Hematopoietic multipotent progenitor cell treated with erythropoietin and hydrocortisone succinate and interleukin-3 and kit ligand, for 15 days (in vitro differentiated cells): ENCODE results near the gene NKAIN2.

Source experiments
- DNase-seq: peaks from one replicate; pipeline ENCODE4 v3.0.0-alpha.2; 2015; ENCODE audit warnings: low spot score

Gene NKAIN2

DNA sequence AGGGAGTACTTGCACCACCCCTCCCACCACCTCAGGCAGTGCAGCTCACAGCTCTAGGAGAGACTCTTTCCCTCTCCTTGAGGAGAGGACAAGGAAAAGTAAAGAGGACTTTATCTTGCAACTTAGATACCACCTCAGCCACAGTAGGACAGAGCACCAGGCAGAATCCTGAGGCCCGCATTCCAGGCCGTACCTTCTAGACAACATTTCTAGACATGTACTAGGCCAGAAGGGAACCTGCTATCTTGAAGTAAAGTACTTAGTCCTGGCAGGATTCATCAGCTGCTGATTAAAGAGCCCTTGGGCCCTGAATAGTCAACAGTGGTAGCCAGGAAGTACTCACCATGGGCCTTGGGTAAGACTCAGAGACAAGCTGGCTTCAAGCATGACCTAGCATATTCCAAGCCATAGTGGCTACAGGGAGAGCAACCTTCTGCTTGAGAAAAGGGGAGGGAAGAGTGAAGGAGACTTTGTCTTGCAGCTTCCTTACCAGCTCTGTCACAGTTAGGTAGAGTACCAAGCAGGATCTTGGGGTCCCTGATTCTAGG lies 774.1 kb downstream of the NKAIN2 start:
- no peak for DNase-seq

DNA sequence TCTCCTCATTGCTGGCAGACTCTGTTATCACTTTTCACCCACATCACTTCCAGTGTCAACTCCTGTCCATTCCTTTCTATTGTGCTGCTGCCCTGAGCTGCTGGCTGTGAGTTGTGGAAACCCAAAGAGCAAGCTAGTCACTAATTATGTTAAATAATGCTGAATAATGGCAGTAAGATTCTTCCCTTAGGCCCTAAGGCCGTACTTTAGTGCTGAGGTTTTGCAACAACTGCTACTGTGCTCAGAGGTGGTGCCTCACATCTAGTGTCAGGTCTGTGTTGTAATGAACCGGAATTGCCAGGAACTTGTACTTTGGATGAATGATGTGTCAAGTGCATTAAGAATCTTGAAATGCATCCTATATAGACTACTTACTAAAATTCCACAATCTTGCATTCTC lies 786.3 kb downstream of the NKAIN2 start:
- DNase-seq, result no peak

DNA sequence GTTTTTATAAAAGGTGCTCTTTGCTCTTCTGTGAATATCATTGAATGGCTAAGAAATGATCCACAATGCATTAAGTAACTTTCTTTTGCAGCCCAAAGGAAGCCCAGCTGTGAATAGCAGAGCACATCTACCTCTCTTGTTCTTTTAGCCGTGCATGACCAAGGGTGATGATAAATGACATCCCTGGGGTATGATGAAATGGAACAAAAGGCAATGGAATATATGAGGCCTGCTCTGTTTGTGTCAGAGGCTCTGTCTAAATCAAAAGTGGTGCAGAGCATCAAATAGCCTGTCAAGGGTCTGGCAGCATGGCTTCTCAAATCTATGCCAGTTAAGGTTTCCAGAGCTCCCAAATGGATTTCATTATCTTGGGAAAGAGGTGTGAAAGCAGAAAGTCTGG lies 796.0 kb downstream of the NKAIN2 start:
- no peak for DNase-seq

DNA sequence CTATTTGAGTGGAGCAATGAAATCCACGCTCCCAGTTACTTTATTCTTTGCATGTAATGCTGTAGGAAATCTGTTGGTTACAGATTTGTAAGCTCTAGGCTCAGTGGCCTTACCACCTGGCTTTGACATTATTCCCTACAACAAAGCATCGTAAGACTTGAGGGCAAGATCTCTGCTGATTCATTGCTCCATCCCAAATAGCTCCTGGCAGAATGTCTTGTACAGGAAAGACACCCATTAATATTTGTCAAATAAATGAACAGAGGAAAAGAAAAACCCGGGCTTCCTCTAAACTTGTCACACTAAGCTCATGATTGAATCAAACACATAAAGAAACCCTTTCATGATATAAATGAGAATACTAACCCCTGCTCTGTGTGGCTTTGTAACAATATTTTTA lies 801.1 kb downstream of the NKAIN2 start:
- DNase-seq, result no peak

DNA sequence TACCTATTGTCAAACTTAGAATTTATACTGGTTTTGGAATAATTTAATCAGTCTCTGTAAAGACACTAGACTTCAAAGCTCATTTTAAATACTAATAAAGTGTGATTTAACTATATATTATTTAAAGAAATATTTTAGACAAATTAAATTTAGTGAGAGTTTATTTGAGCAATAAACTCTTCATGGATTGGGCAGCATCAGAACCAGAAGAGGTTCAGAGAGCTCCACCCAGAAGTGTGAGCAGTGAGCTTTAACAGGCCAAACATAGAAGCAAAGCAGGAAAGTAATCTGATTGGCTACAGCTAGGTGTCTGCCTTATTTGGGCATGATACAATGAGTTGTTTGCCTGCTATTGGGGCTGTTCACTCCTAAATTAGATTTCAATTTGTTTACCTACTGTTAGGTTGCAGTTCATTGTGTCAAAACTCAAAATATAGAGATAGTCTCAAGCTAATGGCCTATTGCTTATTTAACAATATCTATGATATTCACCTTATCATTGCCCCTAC lies 803.5 kb downstream of the NKAIN2 start:
- DNase-seq, result no peak

DNA sequence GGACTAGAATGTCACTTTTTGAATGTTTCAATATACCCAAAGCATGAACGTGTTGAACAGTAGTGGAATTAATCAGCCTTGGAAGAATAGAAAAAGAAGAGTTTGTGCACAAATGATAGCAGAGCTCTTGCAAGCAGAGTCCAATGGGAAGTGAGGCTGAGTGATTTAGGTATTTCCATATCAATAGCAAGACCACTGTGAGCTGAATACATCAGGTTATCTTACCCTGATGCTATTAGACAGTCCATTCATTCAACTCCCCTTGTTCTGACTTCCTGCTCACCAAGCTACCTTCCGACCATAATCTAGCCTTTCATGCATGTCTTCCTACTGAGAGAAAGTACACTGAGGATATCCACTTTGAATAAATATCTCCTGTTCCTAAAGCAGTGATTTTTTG lies 809.4 kb downstream of the NKAIN2 start:
- no peak for DNase-seq

DNA sequence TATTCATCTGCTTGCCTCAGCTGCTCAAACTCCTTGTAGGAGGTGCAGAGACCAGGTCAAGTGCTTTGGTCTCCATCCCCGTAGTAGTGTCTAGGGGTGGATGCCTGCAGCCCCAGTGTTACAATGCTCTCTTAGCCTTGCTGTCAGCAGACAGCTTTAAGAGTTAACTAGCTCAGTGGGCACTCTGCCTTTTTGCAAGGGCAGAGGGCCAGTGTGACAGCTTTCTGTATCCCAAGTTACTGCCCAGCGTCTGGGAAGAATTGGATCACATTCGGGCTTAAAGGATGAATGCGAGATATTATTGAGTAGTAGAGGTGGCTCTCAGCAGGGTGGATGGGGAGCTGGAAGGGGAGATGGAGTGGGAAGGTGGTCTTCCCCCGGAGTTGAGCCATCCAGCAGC lies 818.7 kb downstream of the NKAIN2 start:
- no peak for DNase-seq

DNA sequence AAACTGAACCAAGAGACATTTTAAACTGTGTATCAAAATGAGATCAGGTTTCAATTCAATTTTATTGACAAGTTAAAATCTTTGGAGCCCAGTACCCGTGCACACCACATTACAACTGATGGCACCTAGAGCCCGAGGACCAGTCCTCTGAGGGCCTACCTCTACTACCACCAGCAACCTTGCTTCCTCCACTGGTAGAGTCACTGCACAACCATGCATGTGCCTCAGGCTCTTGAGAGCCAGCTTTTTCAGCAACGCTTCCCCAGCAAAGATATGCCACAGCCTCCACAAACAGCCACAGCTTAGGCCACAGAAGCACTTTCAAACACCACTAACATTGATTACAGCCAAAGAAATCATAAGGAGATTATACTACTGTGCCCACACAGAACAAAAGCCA lies 830.0 kb downstream of the NKAIN2 start:
- DNase-seq, result no peak

DNA sequence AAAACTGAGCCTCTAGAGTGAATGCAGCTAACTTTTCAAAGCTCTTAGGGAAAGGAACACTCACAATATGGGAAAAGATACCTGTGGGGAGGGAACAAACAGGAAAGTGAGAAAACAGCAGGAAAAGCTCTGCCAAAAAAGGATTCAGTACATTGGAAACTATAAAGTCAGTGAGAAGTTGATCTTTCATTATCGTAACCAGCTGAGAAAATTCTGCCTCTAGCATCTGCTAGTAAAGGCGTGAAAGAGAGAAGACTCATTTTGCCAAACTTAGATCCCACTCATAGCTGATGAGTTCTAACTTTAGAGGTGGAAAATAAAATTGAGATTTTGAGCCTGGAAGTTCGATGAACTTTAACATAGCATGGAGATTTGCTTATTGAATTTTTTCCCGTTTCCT lies 836.8 kb downstream of the NKAIN2 start:
- DNase-seq, result no peak

DNA sequence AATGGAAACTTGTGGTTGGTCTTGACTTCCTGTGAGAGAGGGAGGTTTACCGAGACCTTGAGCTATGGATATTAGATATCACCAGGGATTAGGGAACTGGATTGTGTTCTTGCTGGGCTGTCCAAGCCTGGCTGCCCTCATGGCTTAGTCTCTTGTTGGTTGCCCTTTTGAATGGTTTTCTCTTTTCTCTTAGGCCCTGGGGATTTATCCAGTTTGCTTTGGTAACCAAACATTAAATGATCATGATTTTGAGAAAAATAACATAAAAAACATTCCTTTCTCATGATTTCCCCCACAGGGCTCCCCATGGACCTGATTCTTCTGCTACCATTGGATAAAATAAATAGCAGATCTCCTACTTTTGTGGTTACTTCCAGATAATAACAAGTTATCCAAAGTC lies 852.2 kb downstream of the NKAIN2 start:
- DNase-seq, result no peak

DNA sequence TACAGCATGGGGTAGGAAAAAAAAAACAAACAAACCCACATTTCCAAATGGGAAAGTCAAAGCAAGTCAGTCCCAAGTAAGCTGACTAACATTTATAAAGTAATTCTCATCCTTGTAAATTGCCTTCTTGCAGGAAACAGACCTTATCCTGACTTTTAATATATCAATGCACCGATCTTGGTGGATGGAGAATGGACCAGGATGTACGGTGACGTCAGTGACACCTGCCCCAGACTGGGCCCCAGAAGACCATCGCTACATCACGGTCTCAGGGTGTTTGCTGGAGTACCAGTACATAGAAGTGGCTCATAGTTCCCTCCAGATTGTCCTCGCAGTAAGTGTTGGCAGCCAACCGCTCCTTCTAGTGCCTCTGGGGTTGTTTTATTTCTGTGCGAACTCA lies 854.4 kb downstream of the NKAIN2 start:
- DNase-seq, result no peak

DNA sequence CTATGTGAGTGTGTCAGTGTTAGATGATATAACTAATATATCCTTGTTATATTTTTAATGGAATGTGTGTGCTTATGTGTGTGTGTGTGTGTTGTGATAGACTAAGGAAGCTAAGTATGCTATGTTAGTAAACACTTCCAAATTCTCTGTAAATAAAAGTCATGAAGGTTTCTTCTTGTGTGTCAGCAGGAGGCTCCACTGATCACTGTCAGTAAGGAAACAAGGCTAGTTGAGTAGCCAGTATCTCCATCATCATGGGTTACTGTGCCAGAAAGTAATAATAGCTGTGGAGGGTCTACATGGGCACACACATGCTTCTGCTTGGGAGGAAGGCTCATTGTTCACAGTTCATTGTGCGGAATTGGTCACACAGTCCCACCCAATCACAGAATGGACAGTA lies 855.8 kb downstream of the NKAIN2 start:
- no peak for DNase-seq

DNA sequence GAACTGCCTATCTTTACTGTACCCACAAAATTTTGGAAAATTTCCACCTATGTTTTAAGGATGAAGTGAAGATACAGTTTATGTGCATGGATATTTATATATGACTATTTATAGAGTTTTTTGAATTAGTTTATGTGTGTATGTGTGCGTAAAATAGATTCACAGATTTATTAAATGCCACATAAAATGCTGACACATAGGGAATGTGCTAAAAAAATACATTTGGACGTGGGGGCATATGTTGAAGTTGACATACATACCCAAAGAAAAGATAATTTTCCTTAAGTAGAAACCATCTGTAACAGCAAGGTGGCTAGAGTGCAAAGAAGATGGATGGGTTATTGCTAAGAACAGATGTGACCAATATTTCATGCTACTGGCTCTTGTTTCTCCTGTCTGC lies 856.5 kb downstream of the NKAIN2 start:
- no peak for DNase-seq

DNA sequence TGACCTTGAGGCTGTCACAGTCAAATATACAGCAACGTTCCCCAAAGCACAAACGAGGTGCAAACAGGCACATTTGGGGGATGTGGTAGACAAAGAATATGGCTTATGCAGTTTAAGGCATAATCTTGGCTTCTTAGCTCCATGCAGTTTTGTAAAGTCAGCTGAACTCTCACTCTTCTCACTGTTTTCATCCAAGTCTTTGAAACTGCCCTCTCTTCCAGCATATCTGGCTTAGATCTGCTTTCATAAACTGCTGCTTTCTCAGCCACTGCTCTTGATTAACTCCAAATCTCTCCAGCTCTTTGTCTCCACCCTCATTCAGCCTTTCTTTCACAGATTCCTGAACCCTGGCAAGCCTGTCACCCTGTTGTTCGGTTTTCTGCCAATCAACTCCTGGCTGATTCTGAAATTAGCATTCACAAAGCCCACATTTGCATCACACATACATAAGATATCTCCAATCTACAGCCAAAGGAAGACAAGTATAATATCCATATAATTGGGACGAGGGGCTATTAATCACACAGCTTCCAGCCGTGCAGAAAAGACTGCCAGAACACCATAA lies 857.5 kb downstream of the NKAIN2 start:
- DNase-seq, result no peak

DNA sequence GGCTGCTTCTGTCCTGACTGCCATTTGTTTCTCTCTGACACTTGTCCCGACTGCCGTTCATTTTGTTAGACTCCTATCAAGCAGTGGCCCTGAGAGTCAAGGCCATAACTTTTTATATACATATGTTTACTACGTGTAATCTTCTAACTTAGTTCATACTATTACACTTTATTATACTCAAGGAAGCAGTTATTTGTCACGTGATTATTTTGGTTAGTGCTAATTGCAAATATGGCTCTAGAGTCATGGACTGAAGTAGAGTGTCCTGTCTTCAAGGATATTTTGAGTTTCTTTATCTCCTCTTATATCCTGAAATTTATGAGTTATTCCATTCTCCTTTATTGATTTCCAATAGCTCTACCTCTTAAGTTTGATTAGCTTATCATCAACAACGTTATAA lies 864.4 kb downstream of the NKAIN2 start:
- DNase-seq, result no peak

DNA sequence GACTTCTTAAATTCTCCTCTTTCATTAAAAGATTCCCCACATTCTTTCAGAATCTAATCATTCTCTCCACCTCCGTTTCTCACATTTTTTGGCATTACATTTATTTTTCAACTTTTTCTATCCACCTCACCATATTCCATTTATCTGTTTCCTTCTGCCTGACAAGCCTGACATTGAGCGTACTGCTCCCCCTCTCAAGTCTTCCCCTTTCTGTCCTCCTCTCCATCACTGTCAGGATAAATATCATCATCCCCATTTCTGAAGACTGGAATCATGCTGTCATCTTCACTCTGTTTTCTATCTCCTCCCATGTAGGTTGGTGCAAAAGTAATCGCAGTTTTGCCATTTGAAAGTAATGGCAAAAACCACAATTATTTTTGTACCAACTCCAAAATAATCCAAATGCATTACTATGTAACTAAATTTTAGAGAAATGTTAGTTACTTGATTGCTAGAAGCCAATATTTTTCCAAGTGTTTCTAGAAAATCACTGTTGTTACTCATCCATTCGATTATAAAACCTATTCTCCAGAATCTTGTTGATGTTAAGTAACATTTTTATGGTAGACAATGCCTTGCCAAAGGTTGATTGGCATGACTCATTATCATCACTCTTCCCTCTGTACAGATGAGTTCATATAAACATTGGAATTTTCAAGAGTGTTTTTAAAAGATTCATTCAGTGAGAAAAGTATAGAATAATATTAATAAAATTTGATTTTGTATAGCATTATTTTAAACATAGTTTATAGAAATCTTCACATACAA lies 866.2 kb downstream of the NKAIN2 start:
- no peak for DNase-seq

DNA sequence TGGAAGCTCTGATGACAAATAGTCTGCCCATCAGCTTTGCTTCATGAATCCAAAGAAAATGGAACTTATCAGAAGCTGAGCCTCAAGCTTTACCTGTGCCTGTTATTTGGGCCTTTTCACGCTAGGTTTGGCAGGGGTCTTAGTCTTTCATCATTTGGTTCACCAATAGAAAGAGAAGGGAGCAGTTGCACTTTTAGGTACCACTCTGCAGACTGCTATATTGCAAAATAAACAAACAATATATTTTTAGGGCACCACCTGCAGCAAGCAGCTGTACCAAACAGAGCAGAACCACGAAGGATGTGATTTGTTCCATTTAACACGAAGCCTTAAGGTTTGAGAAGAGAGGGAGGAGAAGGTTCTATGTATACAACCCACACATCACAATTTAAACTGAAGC lies 867.1 kb downstream of the NKAIN2 start:
- no peak for DNase-seq

DNA sequence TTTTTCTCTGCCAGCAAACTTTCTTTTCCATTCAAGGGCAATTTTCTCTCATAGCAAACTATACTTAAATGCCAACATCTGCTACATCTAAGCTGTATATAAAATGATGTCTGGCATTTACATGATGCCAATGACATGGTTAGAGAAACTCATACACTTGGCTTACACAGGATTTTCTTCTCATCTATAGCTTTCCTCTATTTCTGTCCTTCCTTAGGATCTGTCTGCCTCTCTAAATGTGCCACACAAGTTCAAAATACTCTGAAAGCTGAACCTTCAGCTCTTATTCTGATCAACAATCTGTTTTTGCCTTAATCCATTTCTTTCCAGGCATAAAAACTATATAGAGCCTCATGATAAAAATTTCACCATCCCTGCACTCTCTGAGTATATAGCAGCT lies 867.7 kb downstream of the NKAIN2 start:
- no peak for DNase-seq

DNA sequence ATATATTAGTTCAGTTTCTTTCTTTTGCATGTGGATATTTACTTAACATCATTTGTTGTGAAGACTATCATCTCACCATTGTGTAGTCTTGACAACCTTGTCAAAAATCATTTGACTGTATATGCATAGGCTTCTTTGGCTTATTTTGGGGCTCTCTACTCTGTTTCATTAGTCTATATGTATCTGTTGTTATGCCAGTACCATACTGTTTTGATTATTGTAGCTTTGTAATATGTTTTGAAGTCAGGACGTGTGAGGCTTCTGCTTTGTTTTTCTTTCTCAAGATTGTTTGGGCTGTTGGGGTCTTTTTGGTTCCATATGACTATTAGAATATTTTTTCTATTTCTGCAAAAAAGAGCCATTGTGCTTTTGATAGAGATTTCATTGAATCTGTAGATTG lies 870.4 kb downstream of the NKAIN2 start:
- no peak for DNase-seq

DNA sequence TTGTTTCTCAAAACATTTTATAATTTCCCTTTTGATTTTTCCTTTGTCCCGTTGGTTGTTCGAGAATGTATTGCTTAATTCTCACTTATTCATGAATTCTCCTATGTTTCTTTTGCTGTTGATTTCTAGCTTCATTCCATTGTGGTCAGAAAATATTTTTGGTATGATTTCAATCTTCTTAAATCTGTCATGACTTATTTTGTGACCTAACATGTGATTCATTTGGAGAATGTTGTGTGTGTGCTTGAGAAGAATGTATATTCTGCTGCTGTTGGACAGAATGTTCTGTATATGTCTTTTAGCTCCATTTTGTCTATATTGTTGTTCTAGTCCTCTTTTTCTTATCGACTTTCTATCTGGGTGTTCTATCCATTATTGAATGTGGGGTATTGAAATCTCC lies 872.4 kb downstream of the NKAIN2 start:
- no peak for DNase-seq

DNA sequence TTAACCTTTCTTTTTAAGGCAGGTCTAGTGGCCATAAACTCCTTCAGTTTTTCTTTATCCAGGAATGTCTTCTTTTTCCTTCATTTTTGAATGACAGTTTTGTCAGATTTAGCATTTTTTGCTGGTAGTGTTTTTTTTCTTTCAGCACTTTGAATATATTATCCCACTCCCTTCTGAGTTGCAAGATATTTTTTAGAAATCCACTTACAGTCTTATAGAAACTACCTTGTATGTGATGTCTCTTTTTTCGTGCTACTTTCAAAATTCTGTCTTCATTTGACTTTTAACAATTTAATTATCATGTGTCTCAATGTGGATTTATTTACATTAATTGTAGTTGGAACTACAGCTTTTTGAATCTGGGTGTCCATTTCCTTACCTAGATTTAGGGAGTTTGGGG lies 874.2 kb downstream of the NKAIN2 start:
- no peak for DNase-seq

DNA sequence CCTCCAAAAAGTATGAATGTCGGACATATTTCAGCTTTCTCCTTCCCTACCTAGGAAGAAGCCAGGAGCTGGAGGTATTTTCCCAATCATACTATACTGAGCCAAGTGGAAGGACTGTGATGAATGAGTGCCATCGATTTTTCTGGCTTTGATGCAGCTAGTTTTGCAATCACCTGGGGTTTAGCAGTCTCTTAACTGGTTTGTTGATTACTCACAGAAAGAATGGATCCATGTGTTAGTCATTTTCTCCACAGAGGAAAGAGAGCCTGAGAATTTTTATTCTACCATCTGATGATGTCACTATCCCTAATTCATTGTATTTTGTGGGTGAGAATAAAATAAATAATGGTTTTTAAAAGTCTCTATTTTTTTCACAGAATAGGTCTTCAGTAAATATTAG lies 875.7 kb downstream of the NKAIN2 start:
- no peak for DNase-seq

DNA sequence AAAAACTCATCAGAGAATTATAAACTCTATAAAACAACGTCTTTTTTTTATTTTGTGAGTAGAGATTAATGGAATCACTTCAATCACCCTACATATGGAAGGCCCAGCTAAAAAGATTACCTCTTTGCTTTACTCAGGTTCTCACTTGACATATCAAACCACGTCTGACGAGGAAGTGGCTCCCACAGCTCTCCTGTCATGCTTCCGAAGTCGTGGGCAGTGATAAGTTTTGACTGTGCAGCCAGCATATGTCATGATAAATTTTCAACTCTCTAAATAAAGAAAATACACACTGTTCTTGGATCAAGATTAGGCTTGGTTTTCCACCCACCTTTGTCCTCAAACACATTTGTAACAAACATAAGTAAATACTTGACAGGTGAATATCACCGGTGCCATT lies 879.1 kb downstream of the NKAIN2 start:
- no peak for DNase-seq

DNA sequence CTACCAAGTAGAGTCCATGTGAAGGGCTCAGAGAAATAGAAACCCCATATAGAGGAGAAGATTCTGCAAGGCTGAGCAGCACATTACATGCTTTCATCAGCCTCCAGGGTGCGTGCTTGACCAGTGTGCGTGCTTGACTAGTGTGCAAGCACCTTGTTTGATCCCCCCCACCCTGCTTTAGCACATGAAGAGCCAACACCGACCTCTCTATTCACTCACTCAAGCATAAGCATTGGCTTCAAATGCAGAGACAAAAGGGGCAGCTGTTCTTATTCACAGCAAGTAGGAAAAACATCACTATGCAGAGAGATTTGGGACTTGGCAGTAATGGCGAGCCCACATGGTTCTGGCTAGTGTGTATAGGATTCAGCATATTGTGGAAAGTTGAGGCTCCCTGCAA lies 879.8 kb downstream of the NKAIN2 start:
- no peak for DNase-seq
